ENCODE results near the gene BCAP31. TPM values are rescaled to one million over a fixed set of nuclear protein-coding genes. Genes with fewer than 3 reads are reported as not detected.

Gene BCAP31
- total RNA-seq, 2 experiments from 2014 or later: 43.0 to 72.0 TPM

DNA sequence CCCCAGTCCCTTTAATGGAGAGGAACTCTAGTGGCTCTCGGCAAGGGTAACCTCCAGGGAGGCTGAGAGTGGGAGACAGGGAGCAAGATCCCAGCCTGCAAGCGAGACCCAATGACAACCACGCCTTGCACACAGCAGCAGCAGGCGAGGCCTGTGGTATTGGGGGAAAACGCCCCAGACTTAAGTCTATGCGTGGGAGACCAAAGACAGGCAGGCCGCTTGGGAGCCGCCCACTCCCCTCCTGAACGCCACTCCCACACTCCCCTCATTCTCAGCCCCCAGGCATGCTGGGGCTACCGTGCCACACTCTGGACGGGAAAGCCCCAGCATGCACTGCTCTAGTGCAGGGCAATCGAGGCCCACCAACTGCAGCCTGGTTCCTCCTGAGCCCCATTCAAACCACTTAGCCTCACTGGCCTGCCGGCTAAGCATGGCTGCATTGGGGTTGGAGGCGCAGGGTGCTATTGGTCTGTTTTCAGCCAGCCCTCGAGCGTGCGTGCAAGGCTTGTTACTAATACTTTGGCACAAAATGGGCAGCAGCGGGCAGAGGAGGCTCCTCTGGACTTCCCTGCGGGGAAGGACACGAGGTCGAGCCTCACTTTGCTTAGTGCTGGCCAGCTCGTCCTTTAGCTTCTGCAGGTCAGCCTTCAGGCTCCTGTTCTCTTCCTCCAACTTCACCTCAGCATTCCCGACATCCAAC lies 21.7 kb downstream of the BCAP31 start:
- Histone ChIP-seq H3K36me3 (ENCODE audit: insufficient read depth, low read length) (peaks cover 7% of the 10 kb centered on the region; the same call in 1 of the 2 replicates), H3K9me3 (ENCODE audit: low read length) (no peaks in the 10 kb centered on the region), H3K4me3 (ENCODE audit: low read depth, low read length, poor library complexity, severe bottlenecking) (no peak overlapping the region), H3K79me2 (ENCODE audit: insufficient read depth, low read depth, low read length) (no peaks in the 10 kb centered on the region), H2AFZ (ENCODE audit: low read length) (no peak overlapping the region), H3K4me2 (ENCODE audit: low read length) (no peak overlapping the region), H3K9me2 (ENCODE audit: insufficient read depth, low read length) (no peaks in the 10 kb centered on the region), H3K27ac (ENCODE audit: low read depth, low read length, poor library complexity, severe bottlenecking) (no peak overlapping the region), H3K4me1 (ENCODE audit: insufficient read depth, low read length, poor library complexity, severe bottlenecking) (no peaks in the 10 kb centered on the region), H4K20me1 (ENCODE audit: insufficient read depth, low read length) (no peaks in the 10 kb centered on the region)
- BruUV-seq (replicated peaks): no TSS peak
- no peak for DNase-seq (ENCODE audit: low spot score)
- TF ChIP-seq, protein P1, sequence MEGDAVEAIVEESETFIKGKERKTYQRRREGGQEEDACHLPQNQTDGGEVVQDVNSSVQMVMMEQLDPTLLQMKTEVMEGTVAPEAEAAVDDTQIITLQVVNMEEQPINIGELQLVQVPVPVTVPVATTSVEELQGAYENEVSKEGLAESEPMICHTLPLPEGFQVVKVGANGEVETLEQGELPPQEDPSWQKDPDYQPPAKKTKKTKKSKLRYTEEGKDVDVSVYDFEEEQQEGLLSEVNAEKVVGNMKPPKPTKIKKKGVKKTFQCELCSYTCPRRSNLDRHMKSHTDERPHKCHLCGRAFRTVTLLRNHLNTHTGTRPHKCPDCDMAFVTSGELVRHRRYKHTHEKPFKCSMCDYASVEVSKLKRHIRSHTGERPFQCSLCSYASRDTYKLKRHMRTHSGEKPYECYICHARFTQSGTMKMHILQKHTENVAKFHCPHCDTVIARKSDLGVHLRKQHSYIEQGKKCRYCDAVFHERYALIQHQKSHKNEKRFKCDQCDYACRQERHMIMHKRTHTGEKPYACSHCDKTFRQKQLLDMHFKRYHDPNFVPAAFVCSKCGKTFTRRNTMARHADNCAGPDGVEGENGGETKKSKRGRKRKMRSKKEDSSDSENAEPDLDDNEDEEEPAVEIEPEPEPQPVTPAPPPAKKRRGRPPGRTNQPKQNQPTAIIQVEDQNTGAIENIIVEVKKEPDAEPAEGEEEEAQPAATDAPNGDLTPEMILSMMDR (conservative IDR thresholded peaks at IDR 0.05; ENCODE audit: low read length): no peak
- TF ChIP-seq EZH2phosphoT487 (IDR thresholded peaks at IDR 0.05; ENCODE audit: borderline replicate concordance, low read depth, low read length): no peak
- ChIA-PET POLR2A (no interaction called here), CTCF (ENCODE audit: unreplicated experiment) (no interaction called here)
- intact Hi-C loops (cut with micrococcal nuclease; ENCODE audit: unreplicated experiment): no loop called here

DNA sequence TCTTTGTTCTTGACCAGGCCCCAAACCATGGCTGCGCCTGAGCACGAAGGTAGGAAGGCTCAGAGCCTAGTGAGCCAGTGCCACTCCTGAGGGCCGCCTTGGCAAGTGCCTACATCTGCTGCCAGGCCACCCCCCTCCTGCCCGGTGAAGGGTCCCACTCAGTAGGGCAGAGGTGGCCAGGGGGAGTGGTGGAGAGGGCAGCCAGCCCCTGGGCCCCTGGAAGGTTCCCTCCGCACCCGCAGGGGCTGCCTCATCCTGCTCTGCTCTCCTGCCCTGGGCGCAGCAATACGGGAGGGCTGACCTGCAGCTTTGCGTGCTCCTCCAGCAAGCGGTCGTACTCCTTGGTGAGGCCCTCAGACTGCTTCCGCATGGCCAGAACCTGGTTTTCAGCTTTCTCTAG lies 22.5 kb downstream of the BCAP31 start:
- TF ChIP-seq, protein P1 (conservative IDR thresholded peaks at IDR 0.05; ENCODE audit: low read length): no peak
- no peak for TF ChIP-seq EZH2phosphoT487 (IDR thresholded peaks at IDR 0.05; ENCODE audit: borderline replicate concordance, low read depth, low read length)

GRCh38 chrX:153700967-153701366 lies 23.2 kb downstream of the BCAP31 start:
- H3K79me2 ChIP-seq (ENCODE audit: insufficient read depth, low read depth, low read length): no peaks in the 10 kb centered on the region
- no peaks in the 10 kb centered on the region for H3K4me1 ChIP-seq (ENCODE audit: insufficient read depth, low read length, poor library complexity, severe bottlenecking)
- H3K4me3 ChIP-seq (ENCODE audit: low read depth, low read length, poor library complexity, severe bottlenecking): no peak overlapping the region
- H4K20me1 ChIP-seq (ENCODE audit: insufficient read depth, low read length): no peaks in the 10 kb centered on the region
- DNase-seq (ENCODE audit: low spot score): no peak
- no peak overlapping the region for H2AFZ ChIP-seq (ENCODE audit: low read length)
- TF ChIP-seq, protein P1 (conservative IDR thresholded peaks at IDR 0.05; ENCODE audit: low read length): no peak
- no peak for TF ChIP-seq EZH2phosphoT487 (IDR thresholded peaks at IDR 0.05; ENCODE audit: borderline replicate concordance, low read depth, low read length)
- H3K9me2 ChIP-seq (ENCODE audit: insufficient read depth, low read length): no peaks in the 10 kb centered on the region
- CTCF ChIA-PET (ENCODE audit: unreplicated experiment): no interaction called here
- no TSS peak for BruUV-seq (replicated peaks)
- POLR2A ChIA-PET: no interaction called here
- H3K4me2 ChIP-seq (ENCODE audit: low read length): no peak overlapping the region
- H3K9me3 ChIP-seq (ENCODE audit: low read length): no peaks in the 10 kb centered on the region
- H3K36me3 ChIP-seq (ENCODE audit: insufficient read depth, low read length): peaks cover 7% of the 10 kb centered on the region; the same call in 1 of the 2 replicates
- intact Hi-C loops (cut with micrococcal nuclease; ENCODE audit: unreplicated experiment): no loop called here
- no peak overlapping the region for H3K27ac ChIP-seq (ENCODE audit: low read depth, low read length, poor library complexity, severe bottlenecking)

More for the DNA sequence above, 22.5 kb downstream of the BCAP31 start:
- DNase-seq (ENCODE audit: low spot score): no peak
- Histone ChIP-seq H3K4me3 (ENCODE audit: low read depth, low read length, poor library complexity, severe bottlenecking) (no peak overlapping the region), H3K9me3 (ENCODE audit: low read length) (no peaks in the 10 kb centered on the region), H2AFZ (ENCODE audit: low read length) (no peak overlapping the region), H3K4me2 (ENCODE audit: low read length) (no peak overlapping the region), H3K79me2 (ENCODE audit: insufficient read depth, low read depth, low read length) (no peaks in the 10 kb centered on the region), H3K4me1 (ENCODE audit: insufficient read depth, low read length, poor library complexity, severe bottlenecking) (no peaks in the 10 kb centered on the region), H3K36me3 (ENCODE audit: insufficient read depth, low read length) (peaks cover 7% of the 10 kb centered on the region; the same call in 1 of the 2 replicates), H3K9me2 (ENCODE audit: insufficient read depth, low read length) (no peaks in the 10 kb centered on the region), H4K20me1 (ENCODE audit: insufficient read depth, low read length) (no peaks in the 10 kb centered on the region), H3K27ac (ENCODE audit: low read depth, low read length, poor library complexity, severe bottlenecking) (no peak overlapping the region)
- BruUV-seq (replicated peaks): no TSS peak
- ChIA-PET POLR2A (no interaction called here), CTCF (ENCODE audit: unreplicated experiment) (no interaction called here)
- intact Hi-C loops (cut with micrococcal nuclease; ENCODE audit: unreplicated experiment): no loop called here

Measured in OCI-LY7 (cell line).